H1 (cell line): ENCODE results near the gene TUBB2B. TPM values are rescaled to one million over a fixed set of nuclear protein-coding genes. Genes with fewer than 3 reads are reported as not detected.

ENCODE experiments used
- CTCF ChIA-PET: fragments of 300-600 bp; sonication (Branson Sonifier 250); formaldehyde crosslinking; loops from one replicate; lab custom pipeline; 2021; ENCODE audit not compliant: partially characterized antibody; lab: Charles Lee
- POLR2A ChIA-PET: fragments of 300-600 bp; sonication (Branson Sonifier 250); formaldehyde crosslinking; loops from one replicate; lab custom pipeline; 2021; ENCODE audit warnings: inconsistent platforms; ENCODE audit not compliant: partially characterized antibody; lab: Charles Lee
- DNase-seq, 2 experiments: peaks; one replicate each; pipeline versions ENCODE4 v3.0.0 to v3.0.0-alpha.2; 2010 to 2022; ENCODE audit warnings: low spot score in 2 of 2, low read depth in 1 of 2, mixed read lengths in 1 of 2
- FAIRE-seq: peaks from 2 replicates; lab custom pipeline; 2011; peaks lifted over from hg19 to GRCh38; lab: Jason Lieb, UNC
- H2AFZ ChIP-seq: 2 replicates; pipeline ENCODE4 v1.8.1; 2012; ENCODE audit warnings: low read length, inconsistent platforms
- H2AK5ac ChIP-seq: 2 replicates; pipeline ENCODE4 v1.6.1; 2013; ENCODE audit warnings: low read depth, low read length
- H2BK120ac ChIP-seq: replicated peaks from 2 replicates; pipeline ENCODE3; 2013; ENCODE audit warnings: low read depth, low read length, inconsistent platforms
- H2BK12ac ChIP-seq: 2 replicates; pipeline ENCODE4 v1.6.1; 2013; ENCODE audit warnings: low read depth, low read length
- H2BK15ac ChIP-seq: 2 replicates; pipeline ENCODE4 v1.6.1; 2013; ENCODE audit warnings: low read length
- H2BK20ac ChIP-seq: 2 replicates; pipeline ENCODE4 v1.6.1; 2013; ENCODE audit warnings: low read length
- H2BK5ac ChIP-seq: 2 replicates; pipeline ENCODE4 v1.6.1; 2013; ENCODE audit warnings: low read depth, low read length
- H3K14ac ChIP-seq: 2 replicates; pipeline ENCODE4 v1.6.1; 2013; ENCODE audit warnings: inconsistent platforms; ENCODE audit not compliant: insufficient read length
- H3K18ac ChIP-seq: 2 replicates; pipeline ENCODE4 v1.6.1; 2013; ENCODE audit warnings: low read length; ENCODE audit errors: extremely low read depth
- H3K23ac ChIP-seq: 2 replicates; pipeline ENCODE4 v1.6.1; 2013; ENCODE audit warnings: inconsistent platforms; ENCODE audit not compliant: insufficient read length
- H3K23me2 ChIP-seq: 2 replicates; pipeline ENCODE4 v1.6.1; 2013; ENCODE audit warnings: low read depth, low read length
- H3K27ac ChIP-seq: 2 replicates; pipeline ENCODE4 v1.6.1; 2011; ENCODE audit warnings: low read depth, low read length, inconsistent platforms
- H3K27me3 ChIP-seq, 4 experiments: replicated peaks in 1 of 4; 1 replicate in 1 of 4; 2 replicates in 3 of 4; pipeline versions ENCODE4 v1.6.1 to v1.8.1; 2011 to 2013; ENCODE audit warnings: low read length in 3 of 4, mild to moderate bottlenecking in 3 of 4, inconsistent platforms in 2 of 4, mixed read lengths in 2 of 4, moderate library complexity in 1 of 4; ENCODE audit not compliant: control insufficient read depth in 3 of 4, insufficient read depth in 3 of 4; ENCODE audit errors: extremely low read depth in 1 of 4
- H3K36me3 ChIP-seq, 4 experiments: 2 replicates each; pipeline versions ENCODE4 v1.6.1 to v1.8.1; 2011 to 2013; ENCODE audit warnings: mild to moderate bottlenecking in 4 of 4, low read length in 3 of 4, moderate library complexity in 2 of 4, control low read depth in 1 of 4, inconsistent platforms in 1 of 4; ENCODE audit not compliant: insufficient read depth in 4 of 4, control insufficient read depth in 2 of 4
- H3K4ac ChIP-seq: replicated peaks from 2 replicates; pipeline ENCODE3; 2013; ENCODE audit warnings: low read length, low read depth, mixed read lengths, inconsistent platforms; ENCODE audit not compliant: insufficient read length
- H3K4me1 ChIP-seq, 4 experiments: replicated peaks in 1 of 4; 1 replicate in 1 of 4; 2 replicates in 3 of 4; pipeline versions ENCODE4 v1.6.1 to v1.8.1; 2011 to 2013; ENCODE audit warnings: low read length in 3 of 4, inconsistent platforms in 2 of 4, mixed read lengths in 1 of 4; ENCODE audit not compliant: insufficient read depth in 4 of 4, control insufficient read depth in 3 of 4
- H3K4me2 ChIP-seq, 2 experiments: 2 replicates each; pipeline versions ENCODE4 v1.6.1 to v1.8.1; 2011 to 2013; ENCODE audit warnings: low read depth in 2 of 2, low read length in 2 of 2, control low read depth in 1 of 2, inconsistent platforms in 1 of 2, mild to moderate bottlenecking in 1 of 2; ENCODE audit not compliant: insufficient read depth in 1 of 2
- H3K4me3 ChIP-seq, 4 experiments: fragments of 200-600, 300-600 bp in 1 of 4; sonication (generic), shearing (Covaris generic), sonication (Bioruptor Twin) in 1 of 4; 2 replicates each; pipeline versions ENCODE4 v1.5.1 to v1.8.1; 2011 to 2016; ENCODE audit warnings: low read length in 4 of 4, low read depth in 3 of 4, control low read depth in 2 of 4, inconsistent platforms in 2 of 4, mild to moderate bottlenecking in 2 of 4, mixed read lengths in 1 of 4, moderate library complexity in 1 of 4; ENCODE audit not compliant: insufficient read depth in 2 of 4; ENCODE audit errors: extremely low read depth in 1 of 4
- H3K56ac ChIP-seq: replicated peaks from 2 replicates; pipeline ENCODE3; 2013; ENCODE audit warnings: low read depth, mild to moderate bottlenecking, mixed read lengths, low read length, inconsistent platforms; ENCODE audit not compliant: insufficient read length
- H3K79me1 ChIP-seq: 2 replicates; pipeline ENCODE4 v1.6.1; 2013; ENCODE audit warnings: low read depth, low read length, control low read depth
- H3K79me2 ChIP-seq, 2 experiments: 2 replicates each; pipeline versions ENCODE4 v1.6.1 to v1.8.1; 2012 to 2013; ENCODE audit warnings: low read length in 2 of 2, mild to moderate bottlenecking in 2 of 2, inconsistent platforms in 1 of 2; ENCODE audit not compliant: insufficient read depth in 2 of 2, control insufficient read depth in 1 of 2
- H3K9ac ChIP-seq, 4 experiments: replicated peaks in 1 of 4; 1 replicate in 1 of 4; 2 replicates in 3 of 4; pipeline versions ENCODE4 v1.6.1 to v1.8.1; 2011 to 2013; ENCODE audit warnings: low read depth in 3 of 4, low read length in 3 of 4, control low read depth in 2 of 4, mild to moderate bottlenecking in 2 of 4, moderate library complexity in 2 of 4, inconsistent platforms in 1 of 4; ENCODE audit errors: extremely low read depth in 1 of 4
- H3K9me3 ChIP-seq, 2 experiments: 2 replicates each; pipeline versions ENCODE4 v1.6.1 to v1.8.1; 2012 to 2013; ENCODE audit warnings: mild to moderate bottlenecking in 2 of 2, moderate library complexity in 2 of 2, control low read depth in 1 of 2, inconsistent platforms in 1 of 2, low read depth in 1 of 2, low read length in 1 of 2, mixed read lengths in 1 of 2; ENCODE audit not compliant: insufficient read depth in 2 of 2
- H4K20me1 ChIP-seq, 2 experiments: replicated peaks in 1 of 2; 2 replicates each; pipeline versions ENCODE3 to v1.8.1; 2011 to 2013; ENCODE audit warnings: inconsistent platforms in 2 of 2, low read length in 2 of 2, mild to moderate bottlenecking in 1 of 2; ENCODE audit not compliant: insufficient read depth in 2 of 2, control insufficient read depth in 1 of 2
- H4K5ac ChIP-seq: 2 replicates; pipeline ENCODE4 v1.6.1; 2013; ENCODE audit warnings: low read length, low read depth, mixed read lengths, inconsistent platforms; ENCODE audit not compliant: insufficient read length
- H4K8ac ChIP-seq: 2 replicates; pipeline ENCODE4 v1.8.0; 2013; ENCODE audit warnings: mild to moderate bottlenecking, moderate library complexity, low read length, inconsistent platforms; ENCODE audit not compliant: insufficient read depth; ENCODE audit errors: extremely low read depth
- H4K91ac ChIP-seq: replicated peaks from 2 replicates; pipeline ENCODE3; 2013; ENCODE audit warnings: low read length, mixed read lengths, inconsistent platforms; ENCODE audit not compliant: insufficient read length
- ASH2L ChIP-seq: fragments of 200-600, 300-600 bp; sonication (generic); IDR thresholded peaks from one replicate; pipeline ENCODE4 v1.7.1; 2017; ENCODE audit warnings: low read length
- ATF3 ChIP-seq: IDR thresholded peaks from 2 replicates; pipeline ENCODE4 v1.6.1; 2011; ENCODE audit warnings: low read depth, mild to moderate bottlenecking, low read length; ENCODE audit not compliant: insufficient read depth
- CBX8 ChIP-seq: fragments of 300-800, 300-1000 bp; sonication (generic); IDR thresholded peaks from 2 replicates; pipeline ENCODE4 v1.7.1; 2016; ENCODE audit warnings: low read depth, low read length, borderline replicate concordance
- CREB1 ChIP-seq: IDR thresholded peaks from 2 replicates; pipeline ENCODE4 v1.6.1; 2012; ENCODE audit warnings: inconsistent platforms
- E2F6 ChIP-seq: IDR thresholded peaks from 2 replicates; pipeline ENCODE4 v1.6.1; 2012; ENCODE audit warnings: inconsistent platforms
- NRF1 ChIP-seq: IDR thresholded peaks from 2 replicates; pipeline ENCODE4 v1.6.1; 2011; ENCODE audit warnings: mild to moderate bottlenecking, low read depth, low read length, improper control_type of control experiment
- POLR2A ChIP-seq, 2 experiments: IDR thresholded peaks; 1 replicate in 1 of 2; 2 replicates in 1 of 2; pipeline ENCODE4 v1.6.1; 2011; ENCODE audit warnings: low read depth in 2 of 2, low read length in 2 of 2, mild to moderate bottlenecking in 2 of 2; ENCODE audit errors: control extremely low read depth in 1 of 2
- POU5F1 ChIP-seq: IDR thresholded peaks from 2 replicates; pipeline ENCODE4 v1.6.1; 2011; ENCODE audit warnings: low read depth, mild to moderate bottlenecking, low read length, moderate library complexity
- RNF2 ChIP-seq: fragments of 200-900, 300-1000 bp; sonication (generic); IDR thresholded peaks from 2 replicates; pipeline ENCODE4 v1.7.1; 2016; ENCODE audit warnings: borderline replicate concordance, low read depth, mild to moderate bottlenecking, antibody characterized with exemption, low read length; ENCODE audit not compliant: poor library complexity, severe bottlenecking; ENCODE audit errors: missing control alignments
- RXRA ChIP-seq: IDR thresholded peaks from 2 replicates; pipeline ENCODE4 v1.6.1; 2011; ENCODE audit warnings: low read depth, mild to moderate bottlenecking, low read length, moderate library complexity; ENCODE audit not compliant: insufficient read depth
- SP1 ChIP-seq: IDR thresholded peaks from 2 replicates; pipeline ENCODE4 v1.6.1; 2011; ENCODE audit warnings: low read depth, low read length
- TCF12 ChIP-seq: IDR thresholded peaks from 2 replicates; pipeline ENCODE4 v1.6.1; 2011; ENCODE audit warnings: low read depth, mild to moderate bottlenecking, low read length
- WGBS, 2 experiments: shearing (Covaris generic) in 1 of 2; methylation state at CpG; one replicate each; pipeline versions ENCODE4 v1.1.6 to v1.1.7; 2013 to 2015; ENCODE audit warnings: low lambda C conversion rate in 2 of 2, mixed read lengths in 2 of 2, inconsistent platforms in 1 of 2, low coverage in 1 of 2, missing lambda C conversion rate in 1 of 2; ENCODE audit not compliant: insufficient replicate concordance in 2 of 2, insufficient coverage in 1 of 2, insufficient read length in 1 of 2; ENCODE audit errors: extremely low coverage in 1 of 2, missing lambda C conversion rate in 1 of 2; 5-methylcytosine and 5-hydroxymethylcytosine counted together
- polyA plus RNA-seq, 7 experiments: library from polyadenylated mRNA; depleted of rRNA in 3 of 7; stranded (reverse) in 5 of 7; unstranded in 2 of 7; fragments of >200 nt in 5 of 7; fragments of 200-250 nt in 2 of 7; gene quantifications; 1 replicate in 5 of 7; 2 replicates in 1 of 7; 4 replicates in 1 of 7; pipeline versions ENCODE4 v1.2.1 to v1.2.3, GENCODE V29; 2011 to 2013; ENCODE audit warnings: missing spikeins in 2 of 7, mixed read lengths in 2 of 7
- total RNA-seq: library from RNA; stranded (reverse); fragmentation: NEBNext Ultra II Directional; extraction: Animal tissue kit (Norgen Biotek cat#: 25700); gene quantifications from 2 replicates; pipeline ENCODE4 v1.2.1, GENCODE V29; 2021

The TUBB2B gene
- total and polyA plus RNA-seq, 2 of the 8 experiments (the other 6 are each of a cell fraction or from before 2014, with no cell fraction given) = 612 to 722 TPM

- Histone ChIP-seq H3K23me2 (no peaks in the 10 kb centered on the region), H3K79me1 (no peaks in the 10 kb centered on the region), H3K27me3 (peaks cover 0 to 3% (median 1%) of the 10 kb centered on the region in 4 experiments; a peak in 2 of 7 replicates), H3K9ac (no peak overlapping the region), H3K27ac (no peak overlapping the region), H3K18ac (no peak overlapping the region), H3K4me2 (no peak overlapping the region), H2BK12ac (peak overlapping the region; percentile 63; the same call in 1 of the 2 replicates), H3K79me2 (no peaks in the 10 kb centered on the region), H4K8ac (no peak overlapping the region), H2BK15ac (peak overlapping the region; percentile 77; the same call in 1 of the 2 replicates), H3K9me3 (peaks cover 0 to 8% of the 10 kb centered on the region in 2 experiments; a peak in 1 of 4 replicates), H3K4me3 (no peak overlapping the region), H3K4me1 (peaks cover 3 to 9% (median 7%) of the 10 kb centered on the region in 4 experiments; a peak in 6 of 7 replicates), H3K36me3 (no peaks in the 10 kb centered on the region), H3K56ac (no peak overlapping the region), H4K91ac (no peak overlapping the region), H2AK5ac (no peak overlapping the region), H3K14ac (no peak overlapping the region), H3K23ac (no peak overlapping the region), H2BK20ac (0 out of 2 replicates have a peak overlapping the region, but pooled peaks have one; percentile 11), H4K20me1 (no peaks in the 10 kb centered on the region), H2AFZ (no peak overlapping the region), H4K5ac (no peak overlapping the region), H3K4ac (no peak overlapping the region), H2BK5ac (no peak overlapping the region), H2BK120ac (no peak overlapping the region)
- ChIA-PET CTCF (interaction anchor here (0.7 to 12.9 kb wide), 18 partner anchors 9 to 481 kb away, joined by 3 to 263 read pairs (median 4); partner anchors contain the start of genes PSMG4 and TUBB2B), POLR2A (interaction anchor here (1.2 to 10.7 kb wide), 4 partner anchors 9 to 38 kb away, joined by 3 to 122 read pairs (median 8); partner anchors contain the start of genes PSMG4 and TUBB2B)
- WGBS, 2 experiments = 90% methylated on average over 9 of the region's 9 CpGs; no CpG with 5 or more reads in 1 of the 2 experiments
- DNase-seq (no peak), FAIRE-seq (no peak)
- no peak for TF ChIP-seq ASH2L
- no peak for TF ChIP-seq POLR2A (IDR thresholded peaks at IDR 0.05; ENCODE audit: control extremely low read depth in 1 of 2, low read depth in 2 of 2, low read length in 2 of 2)
- TF ChIP-seq SP1 = no peak
- TF ChIP-seq RXRA = no peak
- TF ChIP-seq CREB1 = no peak
- TF ChIP-seq ATF3 = no peak
- no peak for TF ChIP-seq CBX8
- no peak for TF ChIP-seq RNF2
- TF ChIP-seq POU5F1 = no peak
- TF ChIP-seq NRF1 = no peak
- TF ChIP-seq TCF12 = no peak
- TF ChIP-seq E2F6 = no peak
Observed at GRCh38 chr6:3250231-3250675, 22.8 kb upstream of the TUBB2B start.
